ENCODE measurements around the gene LRRC3B.
"Not testable (repeated sequence)": the region's sequence is repeated elsewhere in the genome, so short reads cannot be mapped to it uniquely, and the experiment has no call there.

Gene LRRC3B, protein sequence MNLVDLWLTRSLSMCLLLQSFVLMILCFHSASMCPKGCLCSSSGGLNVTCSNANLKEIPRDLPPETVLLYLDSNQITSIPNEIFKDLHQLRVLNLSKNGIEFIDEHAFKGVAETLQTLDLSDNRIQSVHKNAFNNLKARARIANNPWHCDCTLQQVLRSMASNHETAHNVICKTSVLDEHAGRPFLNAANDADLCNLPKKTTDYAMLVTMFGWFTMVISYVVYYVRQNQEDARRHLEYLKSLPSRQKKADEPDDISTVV

GRCh38 chr3:26622621-26623418 is at the start of gene LRRC3B:
LRRC3B (plus strand) TSS chr3:26622772; CDS start chr3:26709673, 86,901 bp downstream.
- no peak for ATAC-seq (replicated peaks)
- H3K9me3 Mint-ChIP-seq: no peaks in the 10 kb centered on the region
- H3K27ac Mint-ChIP-seq: no peak within 1 kb of the TSS
- H3K4me1 Mint-ChIP-seq: peaks cover 1 to 6% of the 10 kb centered on the region in 2 donors
- no peak within 1 kb of the TSS for H3K4me3 Mint-ChIP-seq
- peaks cover 45 to 48% of the 10 kb centered on the region in 2 donors for H3K27me3 Mint-ChIP-seq
- H3K36me3 Mint-ChIP-seq: no peaks in the 10 kb centered on the region
- DNase-seq: no peak

GRCh38 chr3:26574766-26575165 is 47.8 kb upstream of the LRRC3B start:
- DNase-seq (no peak), ATAC-seq (replicated peaks) (no peak)
- Mint-ChIP-seq H3K4me1 (no peaks in the 10 kb centered on the region), H3K4me3 (no peak overlapping the region), H3K9me3 (peaks cover 5 to 12% of the 10 kb centered on the region in 2 donors), H3K27ac (no peak overlapping the region), H3K36me3 (no peaks in the 10 kb centered on the region), H3K27me3 (no peaks in the 10 kb centered on the region)

GRCh38 chr3:26579116-26579515 is 43.5 kb upstream of the LRRC3B start:
- H3K9me3 Mint-ChIP-seq: peaks cover 2 to 12% of the 10 kb centered on the region in 2 donors
- no peaks in the 10 kb centered on the region for H3K27me3 Mint-ChIP-seq
- H3K4me1 Mint-ChIP-seq: no peaks in the 10 kb centered on the region
- no peak overlapping the region for H3K27ac Mint-ChIP-seq
- no peak for ATAC-seq (replicated peaks)
- no peaks in the 10 kb centered on the region for H3K36me3 Mint-ChIP-seq
- DNase-seq: no peak
- no peak overlapping the region for H3K4me3 Mint-ChIP-seq

DNA sequence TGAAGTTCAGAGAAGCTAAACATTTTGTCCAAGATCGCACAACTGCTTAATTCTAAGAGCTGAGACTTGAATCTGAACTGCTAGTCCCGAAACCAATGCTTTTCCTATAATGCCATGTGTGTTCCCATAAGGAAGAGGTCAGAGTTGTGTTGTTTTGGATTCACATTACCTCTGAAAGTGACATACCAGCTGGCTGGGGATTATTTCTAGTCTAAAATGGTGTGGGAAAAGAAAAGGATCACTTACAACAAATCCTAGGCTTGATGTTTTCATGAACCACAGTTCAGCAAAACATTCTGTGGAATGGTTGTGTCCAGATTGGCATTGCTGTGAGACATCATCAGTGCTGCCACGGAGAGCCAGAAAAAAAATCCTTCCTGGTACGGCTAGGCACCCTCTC is 35.0 kb upstream of the LRRC3B start:
- DNase-seq (no peak), ATAC-seq (replicated peaks) (no peak)
- Mint-ChIP-seq H3K36me3 (no peaks in the 10 kb centered on the region), H3K9me3 (peaks cover 3 to 6% of the 10 kb centered on the region in 2 donors), H3K4me1 (no peaks in the 10 kb centered on the region), H3K4me3 (no peak overlapping the region), H3K27me3 (no peaks in the 10 kb centered on the region), H3K27ac (no peak overlapping the region)

- ATAC-seq (replicated peaks) (no peak), DNase-seq (no peak)
- no peaks in the 10 kb centered on the region for H3K27me3 Mint-ChIP-seq
- H3K4me3 Mint-ChIP-seq: no peak overlapping the region
- H3K36me3 Mint-ChIP-seq: no peaks in the 10 kb centered on the region
- no peaks in the 10 kb centered on the region for H3K4me1 Mint-ChIP-seq
- no peak overlapping the region for H3K27ac Mint-ChIP-seq
- H3K9me3 Mint-ChIP-seq: peaks cover 3 to 6% of the 10 kb centered on the region in 2 donors
These were observed 33.6 kb upstream of the LRRC3B start for GRCh38 chr3:26588931-26589330.

GRCh38 chr3:26589678-26590077 is 32.9 kb upstream of the LRRC3B start:
- peaks cover 3 to 6% of the 10 kb centered on the region in 2 donors for H3K9me3 Mint-ChIP-seq
- H3K36me3 Mint-ChIP-seq: no peaks in the 10 kb centered on the region
- ATAC-seq (replicated peaks): no peak
- H3K27ac Mint-ChIP-seq: no peak overlapping the region
- no peak overlapping the region for H3K4me3 Mint-ChIP-seq
- DNase-seq: no peak
- H3K4me1 Mint-ChIP-seq: no peaks in the 10 kb centered on the region
- no peaks in the 10 kb centered on the region for H3K27me3 Mint-ChIP-seq

- Mint-ChIP-seq H3K4me3 (no peak overlapping the region), H3K27ac (no peak overlapping the region), H3K27me3 (no peaks in the 10 kb centered on the region), H3K4me1 (no peaks in the 10 kb centered on the region), H3K9me3 (peaks cover 4 to 13% of the 10 kb centered on the region in 2 donors), H3K36me3 (no peaks in the 10 kb centered on the region)
- DNase-seq (no peak), ATAC-seq (replicated peaks) (no peak)
These were observed 31.6 kb upstream of the LRRC3B start for GRCh38 chr3:26590919-26591484.

GRCh38 chr3:26591926-26592325 is 30.6 kb upstream of the LRRC3B start:
- H3K27me3 Mint-ChIP-seq: no peaks in the 10 kb centered on the region
- H3K27ac Mint-ChIP-seq: no peak overlapping the region
- H3K4me3 Mint-ChIP-seq: no peak overlapping the region
- no peaks in the 10 kb centered on the region for H3K36me3 Mint-ChIP-seq
- ATAC-seq (replicated peaks) (no peak), DNase-seq (no peak)
- peaks cover 1 to 13% of the 10 kb centered on the region in 2 donors for H3K9me3 Mint-ChIP-seq
- H3K4me1 Mint-ChIP-seq: no peaks in the 10 kb centered on the region

GRCh38 chr3:26592451-26592850 is 30.1 kb upstream of the LRRC3B start:
- no peaks in the 10 kb centered on the region for H3K27me3 Mint-ChIP-seq
- no peaks in the 10 kb centered on the region for H3K4me1 Mint-ChIP-seq
- no peaks in the 10 kb centered on the region for H3K36me3 Mint-ChIP-seq

DNA sequence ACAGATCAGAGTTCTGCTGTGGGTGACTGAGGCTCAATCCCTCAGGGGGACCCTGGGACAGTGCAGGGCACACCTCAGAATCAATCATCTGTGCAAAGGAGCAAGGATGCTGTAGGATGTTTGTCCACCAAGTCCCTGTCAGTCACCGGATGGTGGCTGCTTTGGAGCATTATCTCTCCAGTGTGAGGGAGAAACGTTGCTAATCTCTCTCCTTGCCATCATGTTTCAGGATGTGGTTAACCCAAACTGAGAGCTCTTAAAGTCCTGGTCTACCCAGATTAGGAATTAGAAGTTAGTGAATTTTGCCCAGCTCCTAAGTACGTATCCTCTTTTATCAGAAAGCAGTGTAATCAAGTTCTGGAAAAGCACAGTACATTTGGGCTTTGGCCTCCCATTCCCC is 26.2 kb upstream of the LRRC3B start:
- H3K9me3 Mint-ChIP-seq: peaks cover 4 to 11% of the 10 kb centered on the region in 2 donors
- H3K27me3 Mint-ChIP-seq: no peaks in the 10 kb centered on the region
- H3K27ac Mint-ChIP-seq: no peak overlapping the region
- no peaks in the 10 kb centered on the region for H3K36me3 Mint-ChIP-seq
- DNase-seq: no peak
- no peak for ATAC-seq (replicated peaks)
- no peaks in the 10 kb centered on the region for H3K4me1 Mint-ChIP-seq
- H3K4me3 Mint-ChIP-seq: no peak overlapping the region

More at GRCh38 chr3:26592451-26592850, 30.1 kb upstream of the LRRC3B start:
- no peak overlapping the region for H3K27ac Mint-ChIP-seq
- DNase-seq: no peak
- no peak for ATAC-seq (replicated peaks)
- H3K4me3 Mint-ChIP-seq: no peak overlapping the region
- peaks cover 1 to 13% of the 10 kb centered on the region in 2 donors for H3K9me3 Mint-ChIP-seq

GRCh38 chr3:26603311-26603710 is 19.3 kb upstream of the LRRC3B start:
- H3K27me3 Mint-ChIP-seq; DNase-seq; H3K36me3 Mint-ChIP-seq; ATAC-seq (replicated peaks); H3K27ac Mint-ChIP-seq; H3K4me1 Mint-ChIP-seq; H3K4me3 Mint-ChIP-seq: not testable (repeated sequence)
- peaks cover 16 to 17% of the 10 kb centered on the region in 2 donors for H3K9me3 Mint-ChIP-seq

DNA sequence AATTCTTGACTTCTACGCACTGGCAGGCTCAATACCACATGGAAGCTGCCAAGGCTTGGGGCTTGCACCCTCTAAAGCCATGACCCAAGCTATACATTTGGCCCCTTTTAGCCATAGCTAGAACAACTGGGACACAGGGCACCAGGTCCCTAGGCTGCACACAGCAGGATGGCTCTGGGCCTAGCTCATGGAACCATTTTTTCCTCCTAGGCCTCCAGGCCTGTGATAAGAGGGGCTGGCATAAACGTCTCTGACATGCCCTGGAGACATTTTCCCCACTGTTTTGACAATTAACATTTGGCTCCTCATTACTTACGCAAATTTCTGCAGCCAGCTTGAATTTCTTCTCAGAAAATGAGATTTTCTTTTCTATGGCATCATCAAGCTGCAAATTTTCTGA is 18.8 kb upstream of the LRRC3B start:
- ATAC-seq (replicated peaks); H3K4me3 Mint-ChIP-seq; H3K27me3 Mint-ChIP-seq; H3K36me3 Mint-ChIP-seq; H3K27ac Mint-ChIP-seq; DNase-seq; H3K4me1 Mint-ChIP-seq: not testable (repeated sequence)
- peaks cover 16 to 17% of the 10 kb centered on the region in 2 donors for H3K9me3 Mint-ChIP-seq

GRCh38 chr3:26614006-26614685 is 8.4 kb upstream of the LRRC3B start:
- Mint-ChIP-seq H3K4me1 (no peaks in the 10 kb centered on the region), H3K4me3 (no peak overlapping the region), H3K27me3 (no peaks in the 10 kb centered on the region), H3K9me3 (no peaks in the 10 kb centered on the region), H3K36me3 (no peaks in the 10 kb centered on the region), H3K27ac (no peak overlapping the region)
- DNase-seq: no peak
- ATAC-seq (replicated peaks): no peak

DNA sequence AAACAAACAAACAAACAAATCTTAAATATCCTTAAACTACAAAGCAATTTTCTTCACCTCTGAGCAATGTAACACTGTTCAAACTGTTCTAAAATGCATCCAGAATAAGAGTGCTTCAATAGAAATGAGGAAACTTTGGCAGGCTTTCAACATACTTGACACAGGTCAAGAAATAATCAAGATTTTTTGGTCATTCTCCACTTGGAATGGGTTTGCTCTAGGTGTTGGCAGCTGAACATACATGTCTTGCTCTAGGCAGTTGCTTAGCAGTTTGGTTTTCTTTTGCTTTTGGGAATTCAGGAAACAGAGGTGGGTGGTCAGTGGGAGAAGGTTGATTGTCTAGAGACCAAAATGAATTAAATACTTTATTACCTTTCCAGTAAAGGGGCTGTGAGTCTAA is 1.4 kb upstream of the LRRC3B start:
- H3K4me1 Mint-ChIP-seq: peaks cover 1 to 6% of the 10 kb centered on the region in 2 donors
- H3K27ac Mint-ChIP-seq: no peak overlapping the region
- DNase-seq (no peak), ATAC-seq (replicated peaks) (no peak)
- H3K36me3 Mint-ChIP-seq: no peaks in the 10 kb centered on the region
- no peak overlapping the region for H3K4me3 Mint-ChIP-seq
- peaks cover 45 to 48% of the 10 kb centered on the region in 2 donors for H3K27me3 Mint-ChIP-seq
- no peaks in the 10 kb centered on the region for H3K9me3 Mint-ChIP-seq

Data from stimulated activated naive B cell treated with anti-CD40 and anti-IgM and Interleukin-4, amounts not matched to agents 10 μg/mL and 1 μg/mL and 100 μg/mL, for 72 hours (primary cell).